SH-SY5Y (cell line): ENCODE data around the gene EIF4G3.

Experiments
- GATA2 ChIP-seq: IDR thresholded peaks from 2 replicates; pipeline ENCODE4 v1.6.1; 2011; ENCODE audit warnings: mild to moderate bottlenecking, low read depth, low read length
- GATA3 ChIP-seq: IDR thresholded peaks from 2 replicates; pipeline ENCODE4 v1.6.1; 2011; ENCODE audit warnings: low read depth, mild to moderate bottlenecking, low read length, moderate library complexity

GRCh38 chr1:21028520-21029145 lies 148.1 kb downstream of the EIF4G3 start:
- TF ChIP-seq GATA2 (no peak), GATA3 (no peak)
